ENCODE results near the gene SLC18A2. TPM values are rescaled to one million over a fixed set of nuclear protein-coding genes. Genes with fewer than 3 reads are reported as not detected.
"Not testable (repeated sequence)": the region's sequence is repeated elsewhere in the genome, so short reads cannot be mapped to it uniquely, and the experiment has no call there.

Gene SLC18A2
- total RNA-seq, 1 donor, result under 0.01 TPM

- no peak overlapping the region for H3K4me3 ChIP-seq (ENCODE audit: low read depth, low read length)
- TF ChIP-seq, protein P1, sequence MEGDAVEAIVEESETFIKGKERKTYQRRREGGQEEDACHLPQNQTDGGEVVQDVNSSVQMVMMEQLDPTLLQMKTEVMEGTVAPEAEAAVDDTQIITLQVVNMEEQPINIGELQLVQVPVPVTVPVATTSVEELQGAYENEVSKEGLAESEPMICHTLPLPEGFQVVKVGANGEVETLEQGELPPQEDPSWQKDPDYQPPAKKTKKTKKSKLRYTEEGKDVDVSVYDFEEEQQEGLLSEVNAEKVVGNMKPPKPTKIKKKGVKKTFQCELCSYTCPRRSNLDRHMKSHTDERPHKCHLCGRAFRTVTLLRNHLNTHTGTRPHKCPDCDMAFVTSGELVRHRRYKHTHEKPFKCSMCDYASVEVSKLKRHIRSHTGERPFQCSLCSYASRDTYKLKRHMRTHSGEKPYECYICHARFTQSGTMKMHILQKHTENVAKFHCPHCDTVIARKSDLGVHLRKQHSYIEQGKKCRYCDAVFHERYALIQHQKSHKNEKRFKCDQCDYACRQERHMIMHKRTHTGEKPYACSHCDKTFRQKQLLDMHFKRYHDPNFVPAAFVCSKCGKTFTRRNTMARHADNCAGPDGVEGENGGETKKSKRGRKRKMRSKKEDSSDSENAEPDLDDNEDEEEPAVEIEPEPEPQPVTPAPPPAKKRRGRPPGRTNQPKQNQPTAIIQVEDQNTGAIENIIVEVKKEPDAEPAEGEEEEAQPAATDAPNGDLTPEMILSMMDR (IDR thresholded peaks at IDR 0.05; ENCODE audit: insufficient read depth, low read length), result no peak
- no peak for DNase-seq (ENCODE audit: low read depth)
Observed at GRCh38 chr10:117228210-117228609, 12.7 kb upstream of the SLC18A2 start.

- DNase-seq (ENCODE audit: low read depth); H3K4me3 ChIP-seq (ENCODE audit: low read depth, low read length): not testable (repeated sequence)
Observed at GRCh38 chr10:117230107-117230506, 10.8 kb upstream of the SLC18A2 start.

GRCh38 chr10:117237401-117237991, 3.4 kb upstream of the SLC18A2 start:
- DNase-seq (ENCODE audit: low read depth), result no peak

DNA sequence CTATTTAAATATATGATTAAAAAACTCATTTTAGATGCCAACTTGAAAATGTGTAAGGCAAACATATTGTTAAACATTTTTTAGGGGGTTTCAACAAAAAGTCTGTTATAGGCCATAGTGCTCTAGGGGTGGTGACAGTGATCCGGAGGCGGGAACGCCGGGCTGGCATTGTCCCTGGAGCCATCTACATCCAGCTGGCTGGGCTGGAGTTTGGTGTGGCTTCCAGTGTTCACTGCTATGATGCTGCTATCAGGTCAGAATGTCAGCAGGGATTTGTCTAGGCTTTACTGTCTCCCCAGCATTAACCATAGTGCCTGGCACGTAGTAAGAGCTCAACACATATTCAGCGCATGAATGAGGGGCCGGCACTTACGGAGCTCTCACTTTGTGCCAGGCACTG, 1.9 kb upstream of the SLC18A2 start:
- H3K4me3 ChIP-seq (ENCODE audit: low read depth, low read length), result no peak overlapping the region
- DNase-seq (ENCODE audit: low read depth), result no peak

More at GRCh38 chr10:117237401-117237991, 3.4 kb upstream of the SLC18A2 start:
- H3K4me3 ChIP-seq (ENCODE audit: low read depth, low read length), result no peak overlapping the region
- TF ChIP-seq, protein P1 (IDR thresholded peaks at IDR 0.05; ENCODE audit: insufficient read depth, low read length), result no peak

DNA sequence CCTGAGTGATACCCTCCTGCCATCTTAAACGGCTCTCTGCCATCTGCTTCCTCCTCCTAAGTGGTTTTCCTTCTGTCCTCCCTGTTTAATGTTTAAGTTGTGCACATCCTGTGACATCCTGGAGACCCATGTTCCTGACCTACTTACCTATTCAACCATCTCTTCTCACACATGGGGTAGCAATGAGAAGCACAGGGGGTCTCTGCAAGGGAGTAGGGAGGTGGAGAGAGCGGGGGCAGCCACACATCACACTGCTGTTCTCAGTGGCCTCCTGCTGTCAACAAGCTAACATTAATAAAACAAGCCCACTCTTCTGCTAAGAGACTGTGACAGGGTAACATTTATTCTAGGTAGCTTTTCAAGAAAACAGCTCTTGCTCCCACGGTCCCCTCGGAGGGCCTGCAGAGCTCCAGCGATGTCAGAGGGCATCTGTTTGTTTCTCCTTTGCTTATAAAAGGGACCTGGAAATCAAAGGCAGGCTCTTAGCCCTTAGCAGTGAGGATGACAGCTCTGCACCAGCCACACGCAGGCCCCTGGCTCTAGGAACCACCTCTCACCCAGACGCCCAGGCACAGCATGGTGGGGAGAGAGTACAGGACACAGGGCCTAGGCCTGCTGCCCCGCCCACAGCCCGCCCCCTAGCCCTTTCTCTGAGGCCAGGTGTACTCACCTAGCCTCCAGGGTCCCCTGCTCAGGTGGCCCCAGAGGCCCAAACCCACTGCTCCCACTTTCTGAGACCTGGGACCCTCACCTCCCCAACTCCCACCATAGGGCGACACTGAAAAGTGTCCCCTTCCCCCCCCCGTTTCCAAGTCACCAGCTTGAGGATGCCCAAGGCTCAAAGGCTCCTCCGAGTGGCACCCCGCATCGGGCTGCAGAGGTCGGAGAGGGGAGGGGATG, 943 bp upstream of the SLC18A2 start:
- DNase-seq (ENCODE audit: low read depth), result no peak
- TF ChIP-seq, protein P1 (IDR thresholded peaks at IDR 0.05; ENCODE audit: insufficient read depth, low read length), result no peak
- no peak overlapping the region for H3K4me3 ChIP-seq (ENCODE audit: low read depth, low read length)

More for the DNA sequence above, 1.9 kb upstream of the SLC18A2 start:
- TF ChIP-seq, protein P1 (IDR thresholded peaks at IDR 0.05; ENCODE audit: insufficient read depth, low read length), result no peak

- TF ChIP-seq, protein P1 (IDR thresholded peaks at IDR 0.05; ENCODE audit: insufficient read depth, low read length), result no peak
- no peak for DNase-seq (ENCODE audit: low read depth)
Observed at GRCh38 chr10:117241541-117242462, 888 bp downstream of the SLC18A2 start.

More at GRCh38 chr10:117241541-117242462, 888 bp downstream of the SLC18A2 start:
- no peak overlapping the region for H3K4me3 ChIP-seq (ENCODE audit: low read depth, low read length)

All from fibroblast of the aortic adventitia (primary cell).